ENCODE results near the gene EIF6. TPM values are rescaled to one million over a fixed set of nuclear protein-coding genes. Genes with fewer than 3 reads are reported as not detected.
"Not testable (repeated sequence)": the region's sequence is repeated elsewhere in the genome, so short reads cannot be mapped to it uniquely, and the experiment has no call there.

Gene EIF6
- total and polyA plus RNA-seq, 7 donors, result 61.9 to 289 (median 71.3) TPM

DNA sequence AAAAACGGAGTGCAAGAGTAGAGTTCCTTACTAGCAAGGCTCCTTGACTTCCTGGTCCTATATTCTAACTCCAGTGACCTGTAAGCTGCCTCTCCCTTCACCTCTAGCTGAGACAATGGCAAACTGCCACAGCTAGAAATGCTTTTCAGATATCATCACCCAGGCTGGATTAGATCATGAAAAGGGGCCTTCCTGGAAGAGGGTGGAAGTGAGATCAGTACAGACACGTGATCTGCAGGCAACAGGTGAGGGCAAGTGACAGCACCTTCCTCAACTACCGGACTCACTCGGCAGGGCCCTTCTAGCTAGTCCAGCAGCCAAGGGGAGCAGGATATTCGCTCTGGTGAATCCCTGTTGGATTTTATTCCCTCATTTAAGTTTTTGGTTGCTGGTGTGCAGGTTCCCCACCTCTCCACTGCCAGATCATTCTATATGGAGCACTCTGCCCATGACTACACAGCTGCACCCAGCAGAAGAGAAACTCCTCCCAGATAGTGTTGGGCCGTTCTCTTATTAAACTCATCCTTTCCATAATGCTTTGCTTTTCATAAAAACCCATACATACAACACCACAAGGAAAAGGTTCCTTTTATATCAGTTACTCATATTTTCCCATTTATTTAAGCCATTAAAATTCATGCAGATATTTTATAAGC, 34.1 kb upstream of the EIF6 start:
- Histone ChIP-seq H3K27ac (peak overlapping the region in 3 of 4 donors; percentile 69 to 80 (median 80)), H3K9me3 (no peaks in the 10 kb centered on the region), H3K36me3 (no peaks in the 10 kb centered on the region), H3K4me1 (peaks cover 0 to 59% (median 57%) of the 10 kb centered on the region in 4 donors), H3K27me3 (no peaks in the 10 kb centered on the region), H3K4me3 (no peak overlapping the region)
- no peak for DNase-seq
- WGBS, 2 donors, result 18 to 71% methylated on average over 6 of the region's 6 CpGs
- TF ChIP-seq POLR2AphosphoS5 (IDR thresholded peaks at IDR 0.05) (peak in 2 of 4 donors; percentile 20 to 33), POLR2A (IDR thresholded peaks at IDR 0.05) (peak in 1 of 2 donors; percentile 11), EP300 (IDR thresholded peaks at IDR 0.05) (no peak)
- TF ChIP-seq, protein P1, sequence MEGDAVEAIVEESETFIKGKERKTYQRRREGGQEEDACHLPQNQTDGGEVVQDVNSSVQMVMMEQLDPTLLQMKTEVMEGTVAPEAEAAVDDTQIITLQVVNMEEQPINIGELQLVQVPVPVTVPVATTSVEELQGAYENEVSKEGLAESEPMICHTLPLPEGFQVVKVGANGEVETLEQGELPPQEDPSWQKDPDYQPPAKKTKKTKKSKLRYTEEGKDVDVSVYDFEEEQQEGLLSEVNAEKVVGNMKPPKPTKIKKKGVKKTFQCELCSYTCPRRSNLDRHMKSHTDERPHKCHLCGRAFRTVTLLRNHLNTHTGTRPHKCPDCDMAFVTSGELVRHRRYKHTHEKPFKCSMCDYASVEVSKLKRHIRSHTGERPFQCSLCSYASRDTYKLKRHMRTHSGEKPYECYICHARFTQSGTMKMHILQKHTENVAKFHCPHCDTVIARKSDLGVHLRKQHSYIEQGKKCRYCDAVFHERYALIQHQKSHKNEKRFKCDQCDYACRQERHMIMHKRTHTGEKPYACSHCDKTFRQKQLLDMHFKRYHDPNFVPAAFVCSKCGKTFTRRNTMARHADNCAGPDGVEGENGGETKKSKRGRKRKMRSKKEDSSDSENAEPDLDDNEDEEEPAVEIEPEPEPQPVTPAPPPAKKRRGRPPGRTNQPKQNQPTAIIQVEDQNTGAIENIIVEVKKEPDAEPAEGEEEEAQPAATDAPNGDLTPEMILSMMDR (IDR thresholded peaks at IDR 0.05), result no peak
- intact Hi-C loops (cut with DNase I), result no loop called here

DNA sequence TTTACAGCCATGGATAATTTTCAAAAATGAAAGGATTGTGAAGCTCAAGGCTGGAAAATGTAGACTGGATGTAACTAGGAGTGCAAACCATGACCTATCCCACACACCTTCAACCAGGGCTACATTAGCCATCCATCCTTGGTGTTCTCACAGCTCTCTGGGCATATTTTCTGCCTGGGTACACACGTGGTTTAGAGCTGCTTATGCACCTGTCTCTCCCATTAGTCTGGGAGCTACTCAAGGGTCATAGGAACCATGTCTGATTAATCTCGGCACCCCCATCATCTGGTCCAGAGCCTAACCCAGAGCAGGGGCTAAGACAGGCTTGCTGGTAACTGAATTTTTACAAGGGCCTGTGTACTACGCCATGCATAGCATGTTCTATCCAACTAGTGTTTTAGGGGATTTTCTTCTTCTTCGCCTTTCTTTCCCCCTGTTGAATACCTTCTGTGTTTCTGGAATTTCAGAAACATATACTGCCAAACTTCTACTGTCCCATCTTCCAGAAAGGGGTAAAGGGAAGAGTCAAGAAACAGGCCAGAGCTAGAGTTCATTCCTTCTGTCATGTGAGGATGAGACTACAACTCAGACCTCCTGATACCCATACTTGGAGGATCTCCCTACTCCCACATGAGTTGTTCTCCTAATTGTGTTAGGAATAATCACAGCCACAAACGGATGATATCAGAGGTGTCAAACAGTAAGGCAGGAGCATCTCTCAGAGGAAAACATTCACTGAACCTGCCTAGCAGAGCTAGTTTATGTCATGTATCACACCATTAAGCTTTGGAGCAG, 33.0 kb upstream of the EIF6 start:
- Histone ChIP-seq H3K4me3 (no peak overlapping the region), H3K9me3 (no peaks in the 10 kb centered on the region), H3K4me1 (peaks cover 0 to 59% (median 57%) of the 10 kb centered on the region in 4 donors), H3K27ac (peak overlapping the region in 3 of 4 donors; percentile 69 to 80 (median 80)), H3K36me3 (no peaks in the 10 kb centered on the region), H3K27me3 (no peaks in the 10 kb centered on the region)
- WGBS, 2 donors, result 75 to 90% methylated on average over 5 of the region's 5 CpGs
- no peak for DNase-seq
- intact Hi-C loops (cut with DNase I), result no loop called here
- TF ChIP-seq POLR2A (IDR thresholded peaks at IDR 0.05) (no peak), POLR2AphosphoS5 (IDR thresholded peaks at IDR 0.05) (no peak), EP300 (IDR thresholded peaks at IDR 0.05) (no peak)
- TF ChIP-seq, protein P1 (IDR thresholded peaks at IDR 0.05), result no peak

DNA sequence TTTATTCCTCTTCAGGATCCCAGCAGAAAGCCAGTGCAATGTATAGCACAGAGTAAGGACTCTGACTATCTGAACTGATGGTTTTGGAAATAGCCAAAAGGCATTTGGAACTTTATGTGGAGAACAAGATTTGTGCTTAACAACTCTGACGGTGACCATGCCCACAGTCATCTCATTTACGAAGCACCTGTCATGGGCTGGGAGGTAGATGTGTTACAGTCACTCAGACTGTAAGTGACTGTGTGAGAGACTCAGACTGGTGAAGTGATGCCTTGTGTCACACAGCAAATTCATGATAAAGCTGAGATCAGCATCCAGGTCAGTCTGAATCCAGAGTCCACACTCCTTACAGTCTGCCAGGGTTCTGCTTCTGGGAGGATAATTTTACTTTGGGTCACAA, 31.5 kb upstream of the EIF6 start:
- no peaks in the 10 kb centered on the region for H3K36me3 ChIP-seq
- no peaks in the 10 kb centered on the region for H3K27me3 ChIP-seq
- H3K9me3 ChIP-seq, result no peaks in the 10 kb centered on the region
- H3K4me1 ChIP-seq, result peaks cover 0 to 59% (median 57%) of the 10 kb centered on the region in 4 donors
- no peak for DNase-seq
- WGBS, 2 donors, result 93 to 94% methylated on average over 2 of the region's 2 CpGs
- no peak overlapping the region for H3K4me3 ChIP-seq
- intact Hi-C loops (cut with DNase I), result no loop called here
- H3K27ac ChIP-seq, result peak overlapping the region in 3 of 4 donors; percentile 69 to 80 (median 80)
- TF ChIP-seq, protein P1 (IDR thresholded peaks at IDR 0.05), result no peak
- TF ChIP-seq POLR2AphosphoS5 (IDR thresholded peaks at IDR 0.05) (no peak), POLR2A (IDR thresholded peaks at IDR 0.05) (no peak), EP300 (IDR thresholded peaks at IDR 0.05) (no peak)

DNA sequence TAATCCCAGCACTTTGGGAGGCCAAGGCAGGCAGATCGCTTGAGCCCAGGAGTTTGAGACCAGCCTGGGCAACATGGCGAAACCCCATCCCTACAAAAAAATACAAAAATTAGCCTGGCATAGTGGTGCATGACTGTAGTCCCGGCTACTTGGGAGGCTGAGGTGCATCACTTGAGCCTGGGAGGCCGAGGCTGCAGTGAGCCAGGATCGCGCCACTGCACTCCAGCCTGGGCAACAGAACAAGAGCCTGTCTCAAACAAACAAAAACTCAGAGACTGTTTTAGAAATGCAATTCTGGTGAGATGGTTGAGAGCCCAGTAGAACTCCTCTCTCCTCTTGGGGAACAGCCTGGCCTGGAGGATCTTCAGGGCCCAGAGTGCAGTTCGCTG, 31.1 kb upstream of the EIF6 start:
- peaks cover 0 to 58% (median 54%) of the 10 kb centered on the region in 4 donors for H3K4me1 ChIP-seq
- DNase-seq; H3K9me3 ChIP-seq; intact Hi-C loops (cut with DNase I); H3K27me3 ChIP-seq; H3K36me3 ChIP-seq; H3K4me3 ChIP-seq: not testable (repeated sequence)
- 94 to 96% methylated on average over 7 of the region's 7 CpGs for WGBS, 2 donors
- H3K27ac ChIP-seq, result peak overlapping the region in 3 of 4 donors; percentile 69 to 80 (median 80)

All from sigmoid colon (tissue), 7 donors.